GM19023 (cell line): Measurements from ENCODE around the gene CCDC102B.
"Not testable (repeated sequence)": the region's sequence is repeated elsewhere in the genome, so short reads cannot be mapped to it uniquely, and the experiment has no call there.

ENCODE experiments used
- ATAC-seq: cut with Tn5 transposase; IDR thresholded peaks from one replicate; pipeline ENCODE4 v1.9.1; 2021; ENCODE audit warnings: mild to moderate bottlenecking, moderate library complexity; ENCODE audit not compliant: unreplicated experiment

Gene CCDC102B

GRCh38 chr18:68962623-68963022 lies 164.7 kb downstream of the CCDC102B start:
- ATAC-seq, result no peak

- no peak for ATAC-seq
Observed at GRCh38 chr18:68965817-68966216, 167.9 kb downstream of the CCDC102B start.

GRCh38 chr18:68969027-68969426 lies 171.1 kb downstream of the CCDC102B start:
- no peak for ATAC-seq

GRCh38 chr18:68972176-68972575 lies 174.3 kb downstream of the CCDC102B start:
- ATAC-seq, result no peak

- ATAC-seq, result no peak
Observed at GRCh38 chr18:68979737-68980136, 181.9 kb downstream of the CCDC102B start.

GRCh38 chr18:68983126-68983525 lies 185.2 kb downstream of the CCDC102B start:
- ATAC-seq, result no peak

- no peak for ATAC-seq
Observed at GRCh38 chr18:68984342-68984741, 186.5 kb downstream of the CCDC102B start.

GRCh38 chr18:68985172-68985820 lies 187.4 kb downstream of the CCDC102B start:
- peak; percentile 100 for ATAC-seq

- peak; percentile 53 for ATAC-seq
Observed at GRCh38 chr18:68991286-68991685, 193.4 kb downstream of the CCDC102B start.

GRCh38 chr18:68992719-68993482 lies 195.0 kb downstream of the CCDC102B start:
- ATAC-seq, result peak; percentile 62

- ATAC-seq, result no peak
Observed at GRCh38 chr18:68995675-68996074, 197.8 kb downstream of the CCDC102B start.

- ATAC-seq, result no peak
Observed at GRCh38 chr18:68997845-68998244, 200.0 kb downstream of the CCDC102B start.

- no peak for ATAC-seq
Observed at GRCh38 chr18:69000366-69000765, 202.5 kb downstream of the CCDC102B start.

GRCh38 chr18:69002233-69002632 lies 204.4 kb downstream of the CCDC102B start:
- ATAC-seq, result no peak

GRCh38 chr18:69006212-69006611 lies 208.3 kb downstream of the CCDC102B start:
- ATAC-seq, result not testable (repeated sequence)

- ATAC-seq, result no peak
Observed at GRCh38 chr18:69008538-69008937, 210.7 kb downstream of the CCDC102B start.

- ATAC-seq, result no peak
Observed at GRCh38 chr18:69021211-69021805, 223.4 kb downstream of the CCDC102B start.

- no peak for ATAC-seq
Observed at GRCh38 chr18:69022426-69022825, 224.5 kb downstream of the CCDC102B start.

- ATAC-seq, result no peak
Observed at GRCh38 chr18:69031571-69031970, 233.7 kb downstream of the CCDC102B start.

GRCh38 chr18:69032009-69032408 lies 234.1 kb downstream of the CCDC102B start:
- no peak for ATAC-seq

GRCh38 chr18:69035756-69036155 lies 237.9 kb downstream of the CCDC102B start:
- ATAC-seq, result no peak

- no peak for ATAC-seq
Observed at GRCh38 chr18:69044215-69044614, 246.3 kb downstream of the CCDC102B start.
